ENCODE data around the gene RBM28.

DNA sequence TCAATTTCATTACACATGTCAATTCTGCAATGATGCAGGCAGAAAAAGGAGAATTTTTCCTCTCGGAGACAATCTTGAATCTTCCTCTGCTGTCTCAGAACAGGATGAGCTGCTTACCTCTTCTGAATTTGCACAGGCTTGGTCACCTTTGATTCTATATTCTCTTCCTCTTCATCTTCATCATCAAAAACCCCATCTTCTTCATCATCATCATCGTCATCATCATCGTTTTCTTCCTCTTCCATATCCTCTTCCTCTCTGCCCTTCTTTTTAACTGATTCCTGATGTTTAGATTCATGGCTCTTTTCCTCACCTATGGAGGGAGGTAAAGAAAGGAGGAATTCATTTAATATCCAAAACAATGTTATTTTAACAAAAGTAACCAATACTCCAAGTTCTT lies 8.0 kb downstream of the RBM28 start:
- TF ChIP-seq, protein P1, sequence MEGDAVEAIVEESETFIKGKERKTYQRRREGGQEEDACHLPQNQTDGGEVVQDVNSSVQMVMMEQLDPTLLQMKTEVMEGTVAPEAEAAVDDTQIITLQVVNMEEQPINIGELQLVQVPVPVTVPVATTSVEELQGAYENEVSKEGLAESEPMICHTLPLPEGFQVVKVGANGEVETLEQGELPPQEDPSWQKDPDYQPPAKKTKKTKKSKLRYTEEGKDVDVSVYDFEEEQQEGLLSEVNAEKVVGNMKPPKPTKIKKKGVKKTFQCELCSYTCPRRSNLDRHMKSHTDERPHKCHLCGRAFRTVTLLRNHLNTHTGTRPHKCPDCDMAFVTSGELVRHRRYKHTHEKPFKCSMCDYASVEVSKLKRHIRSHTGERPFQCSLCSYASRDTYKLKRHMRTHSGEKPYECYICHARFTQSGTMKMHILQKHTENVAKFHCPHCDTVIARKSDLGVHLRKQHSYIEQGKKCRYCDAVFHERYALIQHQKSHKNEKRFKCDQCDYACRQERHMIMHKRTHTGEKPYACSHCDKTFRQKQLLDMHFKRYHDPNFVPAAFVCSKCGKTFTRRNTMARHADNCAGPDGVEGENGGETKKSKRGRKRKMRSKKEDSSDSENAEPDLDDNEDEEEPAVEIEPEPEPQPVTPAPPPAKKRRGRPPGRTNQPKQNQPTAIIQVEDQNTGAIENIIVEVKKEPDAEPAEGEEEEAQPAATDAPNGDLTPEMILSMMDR (IDR thresholded peaks at IDR 0.05): no peak
- TF ChIP-seq POLR2A (IDR thresholded peaks at IDR 0.05): no peak
